Measurements from ENCODE around the gene ACOT9.

DNA sequence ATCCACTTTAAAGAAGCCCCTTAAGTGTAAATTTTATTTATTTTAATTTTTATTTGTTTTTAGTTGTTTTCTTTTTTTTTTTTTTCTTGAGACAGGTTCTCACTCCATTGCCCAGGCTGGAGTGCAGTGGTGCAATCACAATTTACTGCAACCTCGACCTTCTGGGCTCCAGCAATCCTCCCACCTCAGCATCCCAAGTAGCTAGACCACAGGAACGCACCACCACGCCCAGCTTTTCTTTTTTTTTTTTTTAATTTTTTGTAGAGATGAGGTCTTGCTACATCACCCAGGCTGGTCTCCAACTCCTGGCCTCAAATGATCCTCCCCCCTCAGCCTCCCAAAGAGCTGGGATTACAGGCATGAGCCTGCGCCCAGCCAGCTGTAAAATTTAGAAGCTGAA, 45.9 kb upstream of the ACOT9 start:
- TF ChIP-seq, protein P1, sequence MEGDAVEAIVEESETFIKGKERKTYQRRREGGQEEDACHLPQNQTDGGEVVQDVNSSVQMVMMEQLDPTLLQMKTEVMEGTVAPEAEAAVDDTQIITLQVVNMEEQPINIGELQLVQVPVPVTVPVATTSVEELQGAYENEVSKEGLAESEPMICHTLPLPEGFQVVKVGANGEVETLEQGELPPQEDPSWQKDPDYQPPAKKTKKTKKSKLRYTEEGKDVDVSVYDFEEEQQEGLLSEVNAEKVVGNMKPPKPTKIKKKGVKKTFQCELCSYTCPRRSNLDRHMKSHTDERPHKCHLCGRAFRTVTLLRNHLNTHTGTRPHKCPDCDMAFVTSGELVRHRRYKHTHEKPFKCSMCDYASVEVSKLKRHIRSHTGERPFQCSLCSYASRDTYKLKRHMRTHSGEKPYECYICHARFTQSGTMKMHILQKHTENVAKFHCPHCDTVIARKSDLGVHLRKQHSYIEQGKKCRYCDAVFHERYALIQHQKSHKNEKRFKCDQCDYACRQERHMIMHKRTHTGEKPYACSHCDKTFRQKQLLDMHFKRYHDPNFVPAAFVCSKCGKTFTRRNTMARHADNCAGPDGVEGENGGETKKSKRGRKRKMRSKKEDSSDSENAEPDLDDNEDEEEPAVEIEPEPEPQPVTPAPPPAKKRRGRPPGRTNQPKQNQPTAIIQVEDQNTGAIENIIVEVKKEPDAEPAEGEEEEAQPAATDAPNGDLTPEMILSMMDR (IDR thresholded peaks at IDR 0.05 in 4 of 5, conservative IDR thresholded peaks at IDR 0.05 in 1 of 5), result no peak
- TF ChIP-seq POLR2A (IDR thresholded peaks at IDR 0.05), result no peak
